Stimulated activated CD8-positive, alpha-beta memory T cell treated with anti-CD3 and anti-CD28 coated beads, Interleukin-4, amount 100 ng/mL, for 4 hours (primary cell): Measurements from ENCODE around the gene ITGA3.

ENCODE experiments used
- DNase-seq, 2 donors: peaks; one replicate each; pipeline ENCODE4 v3.0.0-alpha.2; 2020; ENCODE audit warnings: low read depth in 2 of 2, low spot score in 1 of 2

Gene ITGA3

DNA sequence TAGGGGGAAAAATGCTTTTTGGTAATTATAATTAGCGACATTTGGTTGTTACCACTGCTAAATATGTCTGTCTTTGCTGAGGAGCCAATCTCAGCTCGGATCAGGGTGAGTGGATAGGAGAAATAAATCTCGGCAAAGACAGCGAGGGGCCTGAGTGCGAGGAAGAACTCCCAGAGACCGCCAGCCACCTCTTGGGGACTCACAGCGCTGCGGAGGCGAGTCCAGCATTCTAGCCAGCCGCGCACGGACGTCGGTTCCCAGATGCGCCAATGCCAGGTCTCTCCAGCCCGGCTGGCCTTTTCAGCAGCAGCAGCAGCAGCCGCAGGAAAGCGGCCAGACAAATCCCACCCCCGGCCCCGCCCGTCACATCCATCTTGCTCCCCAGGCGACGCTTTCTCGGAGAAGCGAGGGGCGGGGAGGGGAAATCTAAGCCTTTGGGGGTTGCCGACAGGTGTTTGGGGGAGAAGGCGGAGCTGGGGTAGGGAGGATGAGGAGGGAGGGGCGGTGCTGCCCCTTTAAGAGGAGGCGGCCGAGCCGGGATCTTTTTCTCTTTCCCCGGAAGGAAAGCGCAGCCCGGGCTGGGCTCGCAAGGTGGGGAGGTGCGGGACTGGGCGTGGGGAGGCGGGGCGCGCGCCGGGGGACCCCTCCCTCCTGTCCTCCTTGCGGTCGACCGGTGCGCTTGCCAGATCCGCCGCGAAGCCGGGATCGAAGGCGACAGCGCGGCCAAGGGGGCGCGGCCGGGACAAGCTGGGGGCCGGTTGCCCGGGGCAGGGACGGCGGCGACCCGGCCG lies at the start of gene ITGA3:
Gene ITGA3 (plus strand): TSS at position 685 of the 791 bp plus-strand sequence. CDS start 330 bp downstream, outside the sequence.
- peak in 1 of 2 donors; percentile 34 for DNase-seq

GRCh38 chr17:50009282-50009681 lies 46.6 kb upstream of the ITGA3 start:
- no peak for DNase-seq

GRCh38 chr17:50013079-50013478 lies 42.8 kb upstream of the ITGA3 start:
- DNase-seq, result no peak

- no peak for DNase-seq
Observed at GRCh38 chr17:50014471-50015088, 41.3 kb upstream of the ITGA3 start.

DNA sequence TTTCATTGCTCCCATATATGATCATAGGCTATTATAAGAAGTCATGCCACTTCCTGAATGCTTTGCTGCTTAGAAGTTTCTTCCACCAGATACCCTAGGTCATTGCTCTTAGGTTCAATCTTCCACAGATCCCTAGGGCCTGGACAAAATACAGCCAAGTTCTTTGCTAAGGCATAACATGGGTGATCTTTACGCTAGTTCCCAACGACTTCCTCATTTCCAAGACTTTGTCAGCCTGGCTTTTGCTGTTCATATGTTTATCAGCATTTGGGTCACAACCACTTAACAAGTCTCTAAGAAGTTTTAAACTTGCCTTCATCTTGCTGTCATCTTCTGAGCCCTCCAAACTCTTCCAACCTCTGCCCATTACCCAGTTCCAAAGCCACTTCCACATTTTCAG lies 40.8 kb upstream of the ITGA3 start:
- no peak for DNase-seq

- no peak for DNase-seq
Observed at GRCh38 chr17:50018909-50019308, 37.0 kb upstream of the ITGA3 start.

DNA sequence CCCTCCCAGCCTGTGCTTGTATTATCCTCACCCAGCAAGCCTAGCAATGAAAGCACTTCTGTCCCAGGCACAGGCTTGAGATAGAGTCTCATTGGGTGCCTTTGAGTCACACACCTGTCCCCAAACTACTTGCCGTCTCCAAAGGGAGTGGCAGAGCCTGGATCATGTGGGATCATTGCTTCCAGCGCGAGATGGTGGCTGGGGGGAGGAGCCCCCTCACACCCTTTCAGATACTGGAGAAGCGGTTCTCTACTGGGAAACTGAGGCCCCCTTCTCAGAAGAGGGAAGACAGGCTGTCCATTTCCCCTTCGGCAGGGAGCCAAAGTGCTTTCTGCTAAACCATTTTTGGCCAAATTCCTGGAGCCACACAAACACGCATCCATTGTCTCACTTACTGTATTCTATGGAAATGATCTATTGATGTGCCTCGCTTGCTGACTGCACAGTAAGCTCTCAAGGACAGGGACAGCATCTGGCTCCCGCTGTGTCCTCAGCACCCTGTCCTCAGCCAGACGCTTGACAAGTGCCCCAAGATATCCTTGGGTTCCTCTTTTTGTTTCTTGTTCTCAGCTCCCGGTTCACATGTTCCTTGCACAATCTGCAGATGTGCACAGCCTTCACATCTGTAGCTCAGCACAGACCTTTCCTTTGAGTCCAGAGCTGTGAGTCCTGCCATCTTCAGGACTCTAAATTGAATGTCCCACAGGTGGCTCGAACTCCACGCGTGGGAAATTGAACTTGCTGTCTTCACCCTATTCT lies 34.9 kb upstream of the ITGA3 start:
- DNase-seq, result no peak

- no peak for DNase-seq
Observed at GRCh38 chr17:50021681-50022370, 34.1 kb upstream of the ITGA3 start.

GRCh38 chr17:50022463-50023130 lies 33.3 kb upstream of the ITGA3 start:
- DNase-seq, result no peak

- DNase-seq, result no peak
Observed at GRCh38 chr17:50023520-50023919, 32.4 kb upstream of the ITGA3 start.

DNA sequence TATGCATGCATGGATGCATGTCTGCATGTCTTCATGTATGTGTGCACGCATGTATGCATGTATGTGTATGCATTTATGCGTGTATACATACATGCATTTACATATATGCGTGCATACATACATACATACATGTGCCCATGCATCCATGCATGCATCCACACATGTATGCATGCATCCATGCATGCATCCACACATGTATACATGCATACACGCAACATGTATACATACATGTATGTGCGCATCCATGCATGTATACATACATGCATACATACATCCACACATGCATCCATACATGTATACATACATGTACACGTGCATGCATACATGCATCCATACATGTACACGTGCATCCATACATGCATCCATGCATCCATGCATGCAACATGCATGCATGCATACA lies 31.1 kb upstream of the ITGA3 start:
- no peak for DNase-seq

DNA sequence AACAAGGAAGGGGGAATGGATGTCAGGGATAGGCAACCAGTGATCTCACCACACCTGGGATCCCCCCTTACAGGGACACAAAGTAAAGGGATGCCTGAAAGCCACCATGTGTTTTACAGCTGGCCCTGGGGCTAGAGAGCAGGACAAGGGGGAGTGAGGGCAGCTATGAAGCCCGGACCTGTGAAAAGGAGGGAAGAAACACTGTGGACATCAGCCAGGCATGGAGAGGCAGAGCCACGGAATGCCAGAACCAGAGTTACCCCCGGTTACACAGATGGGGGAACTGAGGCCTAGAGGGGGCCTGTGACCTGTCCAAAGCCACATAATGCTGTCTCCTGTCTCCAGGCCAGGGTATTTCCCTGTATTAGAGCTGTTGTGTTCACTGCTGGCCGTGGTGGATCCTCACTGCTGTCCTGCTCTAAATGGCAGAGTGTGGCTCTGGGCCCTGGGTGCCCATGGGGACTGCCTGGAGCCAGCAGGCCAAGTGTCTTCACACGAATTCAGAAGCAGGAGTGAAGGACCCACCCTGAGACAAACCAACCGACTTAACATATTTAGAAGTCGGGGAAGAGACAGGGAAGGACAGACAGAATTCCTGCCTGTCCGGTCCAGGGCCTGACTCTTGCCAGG lies 29.7 kb upstream of the ITGA3 start:
- no peak for DNase-seq

DNA sequence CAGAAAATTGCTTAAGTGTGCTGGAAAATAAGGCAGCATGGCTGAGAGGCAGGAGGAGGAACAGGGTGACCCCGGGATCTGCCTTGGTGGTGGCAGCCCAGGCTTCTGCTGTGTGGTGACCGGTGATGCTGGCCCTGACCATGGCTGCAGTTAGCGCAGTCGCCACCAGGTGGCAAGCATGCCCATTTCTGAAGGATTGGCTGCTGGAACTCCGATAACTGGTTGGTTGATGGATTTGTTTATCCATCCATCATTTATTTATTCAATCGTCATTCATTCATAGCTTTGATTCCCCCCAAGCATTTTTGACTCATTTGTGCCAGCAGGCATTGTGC lies 29.1 kb upstream of the ITGA3 start:
- DNase-seq, result peak; percentile 52 to 62

DNA sequence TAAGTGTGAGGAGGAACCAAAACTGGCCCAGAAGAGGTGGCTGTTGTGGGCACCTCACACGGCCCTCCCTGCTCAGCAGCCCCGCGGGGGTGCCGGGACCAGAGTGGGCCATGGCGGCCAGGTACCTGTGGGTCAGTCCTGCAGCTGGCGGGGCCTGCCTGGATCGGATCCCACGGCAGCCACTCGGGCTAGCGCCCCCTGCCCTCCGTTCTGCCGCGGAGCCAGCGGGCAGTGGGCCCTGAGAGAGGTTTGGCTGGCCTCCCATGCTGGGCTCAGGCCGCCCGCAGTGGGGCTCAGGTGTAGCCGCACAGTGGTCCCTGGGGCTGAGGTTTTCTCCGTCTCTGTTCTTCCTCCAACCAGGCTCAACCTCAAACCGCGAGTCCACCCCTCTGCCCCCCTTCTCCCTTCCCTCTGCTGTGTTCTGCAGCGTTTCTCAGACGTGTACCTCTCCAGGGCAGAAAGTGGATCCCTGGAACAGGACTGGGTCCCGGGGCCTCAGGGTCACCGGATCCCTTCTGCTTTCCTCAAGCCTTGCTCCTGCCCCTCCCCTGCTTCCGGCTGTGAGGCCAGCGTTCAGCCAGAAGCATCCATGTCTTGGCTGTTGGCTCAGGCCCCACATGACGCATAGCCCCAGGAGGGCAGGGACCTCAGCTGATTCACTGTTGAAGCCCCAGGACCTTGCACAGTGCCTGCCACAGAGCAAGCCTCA lies 28.6 kb upstream of the ITGA3 start:
- DNase-seq, result no peak

GRCh38 chr17:50027881-50028735 lies 27.8 kb upstream of the ITGA3 start:
- DNase-seq, result no peak

DNA sequence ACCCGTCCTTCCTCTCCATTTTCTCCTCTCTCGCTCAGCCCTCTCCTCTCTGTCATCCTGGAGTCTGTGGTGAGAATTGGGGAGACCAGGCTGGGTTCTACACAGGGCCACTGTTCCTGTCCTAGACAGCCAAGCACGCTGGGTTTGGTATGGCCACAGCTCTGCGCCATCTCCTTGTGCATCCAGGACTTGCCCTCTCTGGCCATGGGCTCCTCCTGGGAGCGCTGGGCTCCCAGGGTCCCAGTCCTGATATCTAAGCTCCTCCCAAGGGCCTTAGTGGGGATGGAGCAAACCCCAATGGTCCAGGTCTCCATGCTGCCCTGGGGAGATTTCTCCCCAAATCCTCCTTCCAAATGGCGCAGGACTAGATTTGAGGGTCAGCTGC lies 27.2 kb upstream of the ITGA3 start:
- no peak for DNase-seq

DNA sequence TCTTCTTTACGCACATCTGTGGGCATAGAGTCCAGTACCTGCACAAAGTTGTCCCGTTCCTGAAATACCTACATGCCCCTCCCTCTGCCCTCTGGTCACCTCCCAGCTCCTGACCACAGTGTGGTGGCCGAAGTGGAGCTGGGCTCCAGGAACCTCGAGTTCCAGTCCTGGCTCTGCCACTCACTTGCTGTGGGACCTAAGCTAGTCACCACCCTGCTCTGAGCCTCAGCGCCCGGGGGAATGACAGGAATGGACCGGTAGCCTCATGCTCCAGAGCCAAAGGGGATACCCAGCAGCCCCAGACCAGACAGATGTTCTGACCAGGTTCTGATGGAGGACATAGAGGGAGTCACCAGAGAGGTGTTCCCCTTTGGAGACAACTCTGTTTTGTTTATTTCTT lies 26.7 kb upstream of the ITGA3 start:
- DNase-seq, result no peak

GRCh38 chr17:50033316-50033715 lies 22.6 kb upstream of the ITGA3 start:
- no peak for DNase-seq
